ENCODE data around the gene CAPN14.

GRCh38 chr2:31134480-31134879 lies 82.8 kb downstream of the CAPN14 start:
- TF ChIP-seq, protein P1, sequence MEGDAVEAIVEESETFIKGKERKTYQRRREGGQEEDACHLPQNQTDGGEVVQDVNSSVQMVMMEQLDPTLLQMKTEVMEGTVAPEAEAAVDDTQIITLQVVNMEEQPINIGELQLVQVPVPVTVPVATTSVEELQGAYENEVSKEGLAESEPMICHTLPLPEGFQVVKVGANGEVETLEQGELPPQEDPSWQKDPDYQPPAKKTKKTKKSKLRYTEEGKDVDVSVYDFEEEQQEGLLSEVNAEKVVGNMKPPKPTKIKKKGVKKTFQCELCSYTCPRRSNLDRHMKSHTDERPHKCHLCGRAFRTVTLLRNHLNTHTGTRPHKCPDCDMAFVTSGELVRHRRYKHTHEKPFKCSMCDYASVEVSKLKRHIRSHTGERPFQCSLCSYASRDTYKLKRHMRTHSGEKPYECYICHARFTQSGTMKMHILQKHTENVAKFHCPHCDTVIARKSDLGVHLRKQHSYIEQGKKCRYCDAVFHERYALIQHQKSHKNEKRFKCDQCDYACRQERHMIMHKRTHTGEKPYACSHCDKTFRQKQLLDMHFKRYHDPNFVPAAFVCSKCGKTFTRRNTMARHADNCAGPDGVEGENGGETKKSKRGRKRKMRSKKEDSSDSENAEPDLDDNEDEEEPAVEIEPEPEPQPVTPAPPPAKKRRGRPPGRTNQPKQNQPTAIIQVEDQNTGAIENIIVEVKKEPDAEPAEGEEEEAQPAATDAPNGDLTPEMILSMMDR (IDR thresholded peaks at IDR 0.05) = no peak
- no peak for TF ChIP-seq POLR2A (IDR thresholded peaks at IDR 0.05)

Measured in lower leg skin (tissue), 3 donors.